Caki2 (cell line): ENCODE measurements around the gene ZDHHC20. TPM values are rescaled to one million over a fixed set of nuclear protein-coding genes. Genes with fewer than 3 reads are reported as not detected.
A peak's percentile ranks its signal among the peaks of the same experiment; 100 is the strongest.

Source experiments
- DNase-seq: peaks from one replicate; pipeline ENCODE4 v3.0.0-alpha.2; 2015; ENCODE audit warnings: low read depth
- in situ Hi-C: cut with HindIII; loops from 2 replicates; pipeline ENCODE4 v1.10.0; 2016; ENCODE audit warnings: low sequenced_read_pairs, low pct_unique_long_range_greater_than_20kb, mixed read lengths
- total RNA-seq: library from RNA; depleted of rRNA; stranded (reverse); fragments of >200 nt; shearing (Covaris generic); gene quantifications from 2 replicates; pipeline ENCODE4 v1.2.3, GENCODE V29; 2014; ENCODE audit warnings: low replicate concordance; rRNA removed

ZDHHC20 gene, protein sequence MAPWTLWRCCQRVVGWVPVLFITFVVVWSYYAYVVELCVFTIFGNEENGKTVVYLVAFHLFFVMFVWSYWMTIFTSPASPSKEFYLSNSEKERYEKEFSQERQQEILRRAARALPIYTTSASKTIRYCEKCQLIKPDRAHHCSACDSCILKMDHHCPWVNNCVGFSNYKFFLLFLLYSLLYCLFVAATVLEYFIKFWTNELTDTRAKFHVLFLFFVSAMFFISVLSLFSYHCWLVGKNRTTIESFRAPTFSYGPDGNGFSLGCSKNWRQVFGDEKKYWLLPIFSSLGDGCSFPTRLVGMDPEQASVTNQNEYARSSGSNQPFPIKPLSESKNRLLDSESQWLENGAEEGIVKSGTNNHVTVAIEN
- 25.4 and 38.1 TPM in 2 replicates for total RNA-seq

DNA sequence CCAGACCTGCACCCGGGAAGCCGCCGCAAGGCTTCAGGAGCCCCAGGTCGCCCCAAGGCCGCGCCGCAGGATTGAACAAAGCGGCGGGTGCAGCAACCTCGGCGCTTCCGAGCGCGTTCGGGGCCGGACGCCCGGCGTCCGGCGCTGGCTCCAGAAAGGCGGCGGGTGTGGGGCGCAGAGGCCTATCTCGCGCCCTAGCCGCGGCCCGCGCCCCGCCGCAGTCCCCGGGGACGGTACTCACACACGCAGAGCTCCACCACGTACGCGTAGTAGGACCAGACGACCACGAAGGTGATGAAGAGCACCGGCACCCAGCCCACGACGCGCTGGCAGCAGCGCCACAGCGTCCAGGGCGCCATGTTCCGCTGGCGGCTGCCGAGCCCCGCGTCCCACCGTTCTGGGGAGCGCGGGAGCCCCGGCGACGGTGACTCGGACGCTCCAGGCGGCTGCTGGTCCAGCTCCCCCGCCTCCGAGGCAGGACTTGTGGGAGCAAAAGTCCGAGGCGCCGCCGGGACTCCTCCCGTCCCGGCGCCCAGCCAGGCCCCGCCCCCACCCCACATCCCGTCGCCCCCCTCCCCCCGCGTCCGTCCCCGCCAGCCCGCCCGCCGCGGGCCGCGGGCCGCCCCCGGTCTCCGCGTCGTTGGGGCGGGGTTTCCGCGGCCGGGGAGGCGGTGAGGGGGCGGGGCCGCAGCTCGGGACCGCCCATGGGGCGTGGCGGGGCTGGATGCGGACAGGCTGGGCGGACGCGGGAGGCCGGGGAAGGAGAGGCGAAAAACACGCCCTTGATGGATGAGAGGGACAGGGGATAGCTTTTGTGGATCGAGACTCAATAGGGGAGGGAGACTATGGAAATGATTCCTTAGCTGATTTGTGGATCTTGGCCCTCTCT is at the start of gene ZDHHC20:
ZDHHC20 (minus strand) TSS at position 491 of the 889 bp plus-strand sequence; CDS start at position 359, 132 bp downstream.
- in situ Hi-C loops: no loop called here
- DNase-seq: peak; percentile 62

DNA sequence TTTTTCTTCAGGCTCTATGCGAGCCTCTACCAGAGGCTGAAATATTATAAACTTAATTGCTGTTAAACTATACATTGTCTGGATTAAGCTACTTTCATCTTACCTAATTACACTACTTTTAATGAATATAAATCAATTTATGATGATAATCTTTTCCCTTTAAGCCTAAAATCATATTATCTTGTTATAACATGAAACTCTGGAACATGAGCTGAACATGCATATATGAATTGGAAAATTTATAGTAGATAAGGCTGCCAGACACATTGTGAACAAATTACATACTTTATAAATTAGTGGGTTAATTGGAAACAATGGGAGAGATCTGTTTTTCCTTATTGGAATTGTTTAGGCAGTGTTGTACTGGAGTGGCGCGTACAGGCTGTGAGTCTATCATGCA is 45.3 kb upstream of the ZDHHC20 start:
- DNase-seq: no peak
- in situ Hi-C loops: no loop called here

DNA sequence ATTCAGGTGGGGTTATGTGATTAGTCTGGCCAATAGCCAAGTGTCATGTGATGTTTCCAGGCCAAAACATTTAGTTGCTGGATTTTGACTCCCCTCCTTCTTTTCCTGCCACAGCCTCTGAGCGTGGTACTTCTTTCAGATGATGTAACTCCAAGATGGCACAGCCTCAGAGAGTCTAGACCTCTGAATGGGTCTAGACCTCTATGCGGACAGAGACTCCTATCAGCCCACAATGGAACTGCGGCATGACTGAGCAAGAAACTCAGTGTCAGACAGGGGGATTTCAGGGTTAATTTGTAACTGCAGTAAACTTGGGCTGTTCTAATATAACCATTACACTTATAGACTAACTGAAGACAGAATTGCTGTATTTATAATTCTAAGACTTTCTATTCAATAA is 42.6 kb upstream of the ZDHHC20 start:
- no peak for DNase-seq
- in situ Hi-C loops: no loop called here

DNA sequence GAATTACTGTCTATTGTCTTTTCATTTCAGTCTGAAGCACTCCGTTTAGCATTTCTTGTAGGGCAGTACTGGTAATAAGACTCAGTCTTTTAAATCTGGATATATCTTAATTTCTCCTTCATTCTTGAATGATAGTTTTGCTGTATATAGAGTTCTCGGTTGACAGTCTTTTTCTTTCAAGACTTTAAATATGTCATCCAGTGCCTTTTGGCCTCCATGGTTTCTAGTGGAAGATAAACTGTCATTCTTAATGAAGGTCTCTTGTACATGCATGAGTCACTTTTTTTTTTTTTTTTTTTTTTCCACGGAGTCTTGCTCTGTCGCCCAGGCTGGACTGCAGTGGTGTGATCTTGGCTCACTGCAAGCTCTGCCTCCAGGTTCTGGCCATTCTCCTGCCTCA is 27.2 kb upstream of the ZDHHC20 start:
- DNase-seq: no peak
- in situ Hi-C loops: no loop called here

DNA sequence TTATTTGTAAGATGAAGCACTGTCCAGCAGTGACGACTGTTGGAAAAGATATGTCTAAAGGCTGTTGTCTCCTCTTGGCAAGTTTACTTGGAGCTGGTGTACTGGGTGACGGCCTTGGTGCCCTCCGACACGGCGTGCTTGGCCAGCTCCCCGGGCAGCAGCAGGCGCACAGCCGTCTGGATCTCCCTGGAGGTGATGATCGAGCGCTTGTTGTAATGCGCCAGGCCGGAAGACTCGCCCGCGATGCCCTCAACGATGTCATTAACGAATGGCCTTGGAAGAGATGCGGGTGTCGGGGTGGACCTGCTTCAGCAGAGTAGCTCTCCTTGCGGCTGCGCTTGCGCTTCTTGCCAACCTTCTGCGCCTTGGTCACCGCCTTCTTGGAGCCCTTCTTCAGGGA is 24.6 kb upstream of the ZDHHC20 start:
- in situ Hi-C loops: no loop called here
- no peak for DNase-seq

DNA sequence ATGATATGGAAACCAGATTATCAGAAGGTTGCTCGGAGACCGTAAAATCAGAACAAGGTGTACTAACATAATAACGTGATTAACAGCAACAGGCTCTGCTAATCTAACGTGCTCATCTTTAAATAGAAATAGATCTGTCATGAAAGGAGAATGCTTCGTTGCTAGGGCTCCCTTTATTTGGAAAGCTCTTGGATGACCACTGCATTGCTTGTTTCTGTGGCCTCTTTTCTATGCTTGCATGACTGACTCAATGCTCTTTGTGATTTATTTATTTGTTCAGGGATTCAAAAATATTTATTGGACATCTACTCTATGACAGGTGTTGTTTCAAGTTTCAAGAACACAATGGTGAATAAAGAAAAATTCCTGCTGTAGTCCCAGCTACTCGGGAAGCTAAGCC is 22.3 kb upstream of the ZDHHC20 start:
- in situ Hi-C loops: no loop called here
- no peak for DNase-seq

DNA sequence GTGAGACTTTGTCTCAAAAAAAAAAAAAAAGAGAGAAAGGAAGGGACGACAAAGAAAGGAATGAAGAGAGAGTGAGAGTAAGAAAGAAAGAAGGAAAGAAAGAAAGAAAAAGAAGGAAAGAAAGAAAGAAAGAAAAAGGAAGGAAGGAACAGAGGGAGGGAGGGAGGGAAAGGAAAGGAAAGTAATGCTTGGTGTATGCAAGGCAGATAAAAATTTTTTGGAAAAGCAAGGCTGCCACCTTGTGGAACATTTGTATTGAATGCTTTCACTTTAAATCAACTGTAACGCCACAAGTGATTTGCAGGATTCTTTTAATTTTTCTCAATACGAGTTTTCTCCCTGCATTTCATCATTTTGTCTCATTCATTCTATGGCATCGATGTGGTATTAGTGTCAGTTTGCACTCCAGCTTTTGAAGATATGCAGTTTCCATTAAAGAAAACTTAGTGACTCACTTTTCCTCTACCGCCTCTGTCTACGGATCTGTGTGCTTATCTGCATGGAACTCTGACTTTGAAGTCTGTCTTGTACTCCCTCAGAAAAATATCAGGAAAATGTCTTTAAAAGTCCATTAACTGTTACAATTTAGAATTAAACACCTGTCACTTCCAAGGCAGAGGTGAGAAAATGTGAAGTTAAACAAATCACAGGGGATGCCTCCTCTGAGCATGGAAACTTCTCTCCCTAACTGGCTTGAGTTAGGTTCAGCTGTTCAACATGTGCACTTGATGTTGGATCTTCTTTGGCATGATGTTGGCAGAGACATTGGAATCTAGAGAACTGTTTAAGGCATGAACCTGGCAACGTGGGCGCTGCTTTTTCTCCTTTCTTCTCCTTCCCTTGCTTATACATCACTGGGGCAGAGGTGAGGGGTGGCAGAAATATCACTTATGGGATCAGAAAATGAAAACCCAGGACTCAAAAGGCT is 20.0 kb upstream of the ZDHHC20 start:
- in situ Hi-C loops: no loop called here
- DNase-seq: peak; percentile 42

DNA sequence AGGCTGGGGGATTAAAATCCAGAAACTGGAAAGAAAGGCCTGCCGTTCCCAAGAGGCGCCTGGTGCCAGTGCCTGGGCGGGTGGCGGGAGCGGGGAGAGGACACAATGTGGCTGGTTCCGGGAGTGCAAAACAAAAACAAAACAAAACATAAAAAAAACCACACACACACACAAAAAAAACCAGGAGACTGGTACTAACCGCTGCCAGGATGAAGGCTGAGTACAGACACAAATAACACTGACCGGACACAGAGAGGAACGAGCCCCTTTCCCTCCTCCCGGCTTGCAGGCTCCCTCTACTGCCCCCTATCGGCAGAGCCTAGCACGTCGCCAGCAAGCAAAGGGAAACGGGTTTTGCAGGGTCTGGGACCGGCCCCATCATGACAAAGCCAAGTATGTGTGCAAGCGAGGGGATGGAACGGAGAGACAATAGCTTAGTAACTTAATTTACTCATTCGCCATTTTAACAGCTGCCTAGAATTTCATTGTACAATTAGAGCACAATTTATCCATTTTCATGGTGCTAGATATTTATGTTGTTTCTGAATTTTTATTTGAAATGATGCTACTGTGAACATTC is 17.9 kb upstream of the ZDHHC20 start:
- in situ Hi-C loops: no loop called here
- DNase-seq: peak; percentile 22

DNA sequence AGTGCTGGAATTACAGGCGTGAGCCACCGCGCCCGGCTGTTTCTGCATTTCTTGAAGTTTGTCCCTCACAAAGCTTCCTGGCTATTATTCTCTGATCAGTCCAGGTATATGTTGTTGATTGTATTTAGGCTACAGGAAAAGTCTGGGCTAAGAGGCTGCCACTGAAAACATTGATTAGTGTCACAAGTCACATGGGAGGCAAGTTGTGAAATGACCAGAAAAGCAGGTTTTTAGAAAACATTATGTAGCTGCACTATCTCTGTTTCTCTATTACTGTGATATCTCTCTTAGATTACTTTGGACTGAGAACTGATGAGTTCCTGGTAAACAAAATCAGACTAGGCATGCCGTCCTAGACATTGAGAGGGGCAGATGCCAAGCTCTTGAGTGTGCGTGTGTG is 16.0 kb upstream of the ZDHHC20 start:
- no peak for DNase-seq
- in situ Hi-C loops: no loop called here

DNA sequence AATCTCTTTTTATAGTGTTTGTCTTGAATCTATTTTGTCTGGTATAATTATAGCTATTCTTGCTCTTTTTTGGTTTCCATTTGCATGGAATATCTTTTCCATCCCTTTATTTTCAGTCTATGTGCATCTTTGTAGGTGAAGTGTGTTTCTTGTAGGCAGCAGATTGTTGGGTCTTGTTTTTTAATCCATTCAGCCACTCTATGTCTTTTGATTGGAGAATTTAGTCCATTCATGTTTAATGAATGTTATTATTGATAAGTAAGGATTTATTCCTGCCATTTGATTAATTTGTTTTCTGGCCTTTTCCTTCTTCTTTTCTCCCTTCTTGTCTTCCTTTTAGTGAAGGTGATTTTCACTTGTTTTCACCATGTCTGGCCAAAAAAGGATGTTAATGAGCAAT is 11.7 kb upstream of the ZDHHC20 start:
- no peak for DNase-seq
- in situ Hi-C loops: no loop called here

DNA sequence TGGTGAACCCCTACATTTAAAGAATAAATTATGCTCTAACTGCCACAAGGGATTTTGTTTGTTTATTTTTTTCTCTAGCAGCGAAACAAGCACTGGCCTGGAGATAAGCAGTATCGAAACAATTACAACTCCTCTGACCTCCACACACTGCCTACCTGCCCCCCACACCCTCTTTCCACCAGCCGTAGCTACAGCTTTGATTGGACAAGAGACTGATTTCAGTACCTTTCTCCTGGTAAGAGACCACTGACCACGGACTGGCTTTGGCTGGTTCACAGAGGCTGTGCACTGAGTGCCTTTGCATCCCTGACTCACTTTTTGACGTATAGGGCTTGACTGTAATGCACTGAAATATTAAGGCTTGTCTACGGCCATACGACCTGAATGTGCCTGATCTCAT is 7.4 kb upstream of the ZDHHC20 start:
- in situ Hi-C loops: no loop called here

DNA sequence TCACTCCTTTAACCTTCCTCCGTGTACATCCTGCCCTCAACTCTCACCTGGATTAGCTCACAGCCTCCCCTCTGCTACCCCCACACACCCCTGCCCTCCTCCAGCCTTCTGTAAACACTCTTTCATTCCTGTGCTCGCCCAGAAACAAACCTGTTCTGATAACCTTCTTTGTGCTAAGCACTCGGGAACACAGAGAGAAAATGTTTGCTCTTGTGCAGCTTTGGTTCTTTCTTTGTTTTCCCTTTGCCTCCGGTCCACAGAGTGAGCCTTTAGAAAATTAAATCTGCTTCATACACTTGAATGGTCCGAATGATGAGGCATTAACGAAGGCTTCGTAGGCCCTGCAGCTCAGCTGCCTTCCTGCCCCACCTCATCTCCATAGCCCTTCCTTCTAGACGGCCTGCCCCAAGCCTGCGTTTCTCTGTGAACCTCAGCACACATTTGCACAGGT is 6.6 kb upstream of the ZDHHC20 start:
- in situ Hi-C loops: no loop called here
- no peak for DNase-seq

More for the DNA sequence above, 7.4 kb upstream of the ZDHHC20 start:
- DNase-seq: no peak

DNA sequence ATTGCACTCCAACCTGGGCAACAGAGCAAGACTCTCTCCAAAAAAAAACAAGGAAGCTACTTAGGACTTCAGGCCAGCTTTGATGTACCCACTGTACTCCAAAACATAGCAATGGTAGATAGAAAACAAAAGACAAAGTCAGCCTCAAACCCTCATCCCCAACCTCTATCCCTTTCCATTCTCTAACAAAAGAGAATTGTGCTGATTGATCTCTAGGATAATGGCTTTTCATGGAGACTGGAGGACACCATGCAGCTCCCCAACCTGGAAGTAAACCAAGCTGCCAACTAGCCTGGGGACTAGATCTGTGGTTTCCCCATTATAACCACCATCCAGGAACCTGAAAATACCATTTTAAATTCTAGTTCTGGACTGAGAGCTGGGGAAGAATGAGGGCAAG is 4.3 kb upstream of the ZDHHC20 start:
- DNase-seq: no peak
- in situ Hi-C loops: no loop called here

DNA sequence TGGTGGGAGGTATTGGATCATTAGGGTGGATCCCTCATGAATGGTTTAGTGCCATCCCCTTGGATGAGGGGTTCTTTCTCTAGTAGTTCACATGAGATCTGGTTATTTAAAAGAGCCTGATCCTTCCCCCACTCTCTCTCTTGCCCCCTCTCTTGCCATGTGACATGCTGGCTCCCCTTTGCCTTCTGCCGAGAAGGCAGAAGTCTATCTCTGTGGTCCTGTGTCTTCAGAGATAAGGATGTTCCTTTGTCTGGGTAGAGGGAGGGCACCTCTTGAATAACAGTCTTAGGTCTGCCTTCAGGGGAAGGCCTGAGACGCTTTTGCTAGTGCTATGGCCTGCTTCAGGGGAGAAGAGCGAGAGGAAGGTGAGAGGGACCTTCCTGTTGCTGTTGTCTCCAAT is 2.0 kb upstream of the ZDHHC20 start:
- DNase-seq: no peak
- in situ Hi-C loops: no loop called here

DNA sequence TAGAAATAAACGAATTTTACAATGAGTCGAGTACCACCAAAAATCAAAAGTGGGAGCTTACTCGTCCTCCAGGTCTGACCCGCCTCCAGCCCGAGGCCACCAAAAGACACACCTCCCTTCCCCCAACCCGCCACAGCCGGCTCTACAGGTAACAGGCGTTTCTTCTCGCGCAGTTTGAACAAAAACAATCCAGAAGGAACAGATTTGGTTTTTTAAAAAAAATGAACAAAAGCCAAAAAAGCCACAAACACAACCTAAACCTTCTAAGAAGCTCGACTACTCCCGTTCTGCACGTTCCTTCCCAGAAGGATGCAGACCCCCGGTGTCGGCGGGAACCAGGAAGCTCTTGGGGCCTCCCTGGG is 671 bp downstream of the ZDHHC20 start:
- peak; percentile 36 for DNase-seq
- in situ Hi-C loops: no loop called here

DNA sequence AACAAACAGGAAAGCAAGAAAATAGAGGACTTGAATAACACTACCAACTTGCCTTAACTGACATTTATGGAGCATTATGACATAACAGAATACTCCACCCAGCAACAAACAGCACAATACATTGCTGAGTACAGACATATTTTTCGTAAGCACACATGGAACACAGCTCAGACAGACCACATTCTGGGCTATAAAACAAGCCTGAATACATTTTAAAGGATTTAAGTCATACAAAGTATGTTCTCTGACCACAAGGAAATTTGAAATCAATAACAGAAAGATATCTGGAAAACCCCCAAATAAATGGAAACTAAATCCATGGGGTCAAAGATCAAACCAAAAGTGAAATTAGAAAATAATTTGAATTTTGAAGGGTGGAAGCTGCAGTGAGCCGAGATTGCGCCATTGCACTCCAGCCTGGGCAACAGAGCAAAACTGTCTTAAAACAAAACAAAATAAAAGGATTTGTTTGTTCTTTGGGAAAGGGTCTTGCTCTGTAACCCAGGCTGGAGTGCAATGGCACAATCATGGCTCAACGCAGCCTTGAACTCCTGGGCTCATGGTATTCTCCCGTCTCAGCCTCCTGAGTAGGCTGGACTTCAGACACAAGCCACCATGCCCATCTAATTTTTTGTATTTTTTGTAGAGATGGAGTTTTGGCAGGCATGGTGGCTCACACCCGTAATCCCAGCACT is 5.6 kb downstream of the ZDHHC20 start:
- DNase-seq: no peak
- in situ Hi-C loops: no loop called here

DNA sequence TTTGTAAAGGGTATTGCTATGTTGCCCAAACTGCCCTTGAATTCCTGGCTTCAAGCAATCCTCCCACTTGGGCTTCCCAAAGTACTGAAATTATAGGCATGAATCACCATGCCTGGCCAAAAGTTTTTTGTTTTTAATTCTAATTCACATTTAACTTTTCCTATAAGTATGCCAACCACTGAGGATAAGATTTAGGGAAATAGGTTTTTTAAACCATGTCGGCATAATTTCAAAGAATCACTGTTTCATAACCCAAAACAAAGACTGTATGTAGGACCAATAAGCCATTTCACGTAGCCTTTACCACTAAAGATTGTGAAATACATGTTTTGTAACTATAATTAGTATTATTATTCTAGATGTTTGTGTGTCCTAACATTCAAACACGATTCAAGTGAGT is 8.2 kb downstream of the ZDHHC20 start:
- in situ Hi-C loops: no loop called here
- DNase-seq: no peak

DNA sequence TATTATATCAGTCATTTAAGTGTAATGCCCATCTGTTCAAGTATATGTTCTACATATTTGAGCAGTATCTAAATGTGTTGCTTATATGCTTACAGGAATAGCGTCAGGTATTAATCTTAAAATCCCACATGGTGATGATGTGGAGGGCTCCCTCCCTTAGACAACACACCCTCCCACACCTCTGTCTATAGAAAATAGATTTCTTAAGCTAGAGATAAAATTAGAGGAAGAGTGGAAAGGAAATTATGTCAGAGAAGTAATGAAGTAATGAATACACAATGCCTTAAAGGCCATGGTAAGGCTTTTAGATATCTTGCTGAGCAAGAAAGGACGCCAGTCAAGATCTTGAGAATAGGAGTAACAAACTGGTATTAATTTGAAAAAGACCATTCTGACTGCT is 12.4 kb downstream of the ZDHHC20 start:
- in situ Hi-C loops: no loop called here

More for the DNA sequence above, 12.4 kb downstream of the ZDHHC20 start:
- DNase-seq: no peak
